NB4 (cell line): ENCODE data around the gene GNB1L.

Experiments
- MYC ChIP-seq: IDR thresholded peaks from 2 replicates; pipeline ENCODE4 v1.6.1; 2011; ENCODE audit warnings: low read depth, low read length
- POLR2A ChIP-seq: IDR thresholded peaks from 2 replicates; pipeline ENCODE4 v1.6.1; 2011; ENCODE audit warnings: mild to moderate bottlenecking; ENCODE audit not compliant: insufficient read length; ENCODE audit errors: extremely low read depth
- TF ChIP-seq, protein P1 (sequence below): IDR thresholded peaks from one replicate; pipeline ENCODE4 v1.5.1; 2012; ENCODE audit warnings: low read depth, low read length
- TF ChIP-seq, protein P2 (sequence below): IDR thresholded peaks from 2 replicates; pipeline ENCODE4 v1.6.1; 2011; ENCODE audit warnings: low read depth, low read length

DNA sequence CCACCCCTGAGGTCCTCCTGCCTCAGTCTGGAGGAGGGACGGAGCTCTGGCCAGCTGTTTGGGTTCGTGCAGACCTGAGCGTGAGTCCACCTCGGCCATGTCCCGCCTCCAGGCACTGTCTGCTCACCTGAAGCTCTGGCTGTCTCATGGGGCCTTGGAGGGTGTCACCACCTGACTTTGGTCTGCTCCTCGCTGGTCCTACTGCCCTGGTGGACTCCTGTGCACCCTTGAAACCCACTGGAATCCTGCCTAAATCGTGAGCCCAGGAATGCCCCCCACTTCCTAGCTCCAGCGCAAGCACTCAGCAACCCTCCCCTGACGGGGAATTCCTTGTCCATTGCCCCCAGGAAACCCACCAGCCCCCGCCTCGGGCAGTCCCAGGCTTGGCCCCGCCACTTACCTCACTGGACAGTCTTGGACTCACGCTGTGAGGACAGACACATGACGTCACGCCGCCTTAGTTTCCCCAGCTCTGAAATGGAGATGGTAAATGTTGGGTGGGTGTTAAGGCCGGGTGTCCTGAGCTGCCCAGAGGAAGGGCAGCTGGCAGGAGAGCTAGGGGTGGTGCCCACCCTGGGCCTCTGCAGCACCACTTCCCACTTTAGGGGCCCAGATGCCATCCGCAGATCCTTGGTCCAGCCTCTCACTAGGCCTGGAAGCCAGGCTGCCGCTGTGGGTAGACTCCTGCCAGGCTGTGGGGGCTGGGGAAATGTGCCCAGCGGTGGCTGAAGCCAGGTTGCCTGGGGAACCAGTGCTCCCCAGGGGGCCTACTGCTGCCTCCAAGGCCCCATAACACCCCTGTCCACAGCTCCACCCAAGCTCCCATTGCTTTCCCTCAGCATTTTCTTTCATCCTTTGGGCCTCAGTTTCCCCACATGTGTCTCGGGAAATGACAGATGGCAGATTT is 112.3 kb downstream of the GNB1L start:
- TF ChIP-seq, protein P1, sequence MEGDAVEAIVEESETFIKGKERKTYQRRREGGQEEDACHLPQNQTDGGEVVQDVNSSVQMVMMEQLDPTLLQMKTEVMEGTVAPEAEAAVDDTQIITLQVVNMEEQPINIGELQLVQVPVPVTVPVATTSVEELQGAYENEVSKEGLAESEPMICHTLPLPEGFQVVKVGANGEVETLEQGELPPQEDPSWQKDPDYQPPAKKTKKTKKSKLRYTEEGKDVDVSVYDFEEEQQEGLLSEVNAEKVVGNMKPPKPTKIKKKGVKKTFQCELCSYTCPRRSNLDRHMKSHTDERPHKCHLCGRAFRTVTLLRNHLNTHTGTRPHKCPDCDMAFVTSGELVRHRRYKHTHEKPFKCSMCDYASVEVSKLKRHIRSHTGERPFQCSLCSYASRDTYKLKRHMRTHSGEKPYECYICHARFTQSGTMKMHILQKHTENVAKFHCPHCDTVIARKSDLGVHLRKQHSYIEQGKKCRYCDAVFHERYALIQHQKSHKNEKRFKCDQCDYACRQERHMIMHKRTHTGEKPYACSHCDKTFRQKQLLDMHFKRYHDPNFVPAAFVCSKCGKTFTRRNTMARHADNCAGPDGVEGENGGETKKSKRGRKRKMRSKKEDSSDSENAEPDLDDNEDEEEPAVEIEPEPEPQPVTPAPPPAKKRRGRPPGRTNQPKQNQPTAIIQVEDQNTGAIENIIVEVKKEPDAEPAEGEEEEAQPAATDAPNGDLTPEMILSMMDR: no peak
- TF ChIP-seq POLR2A: no peak
- TF ChIP-seq, protein P2, sequence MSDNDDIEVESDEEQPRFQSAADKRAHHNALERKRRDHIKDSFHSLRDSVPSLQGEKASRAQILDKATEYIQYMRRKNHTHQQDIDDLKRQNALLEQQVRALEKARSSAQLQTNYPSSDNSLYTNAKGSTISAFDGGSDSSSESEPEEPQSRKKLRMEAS: no peak
- no peak for TF ChIP-seq MYC
